Activated CD8-positive, alpha-beta memory T cell treated with anti-CD3 and anti-CD28 coated beads, Interleukin-2, amount 50 U/mL, for 4 hours (primary cell): ENCODE measurements around the gene ABHD6.
"Not testable (repeated sequence)": the region's sequence is repeated elsewhere in the genome, so short reads cannot be mapped to it uniquely, and the experiment has no call there.

Source experiments
- DNase-seq: peaks from one replicate; pipeline ENCODE4 v3.0.0-alpha.2; 2020

The ABHD6 gene

GRCh38 chr3:58210761-58211460, 26.7 kb upstream of the ABHD6 start, which contains the start of gene DNASE1L3:
Gene DNASE1L3, minus strand, starts transcription at chr3:58210972. Its CDS starts 66 bp downstream, at chr3:58210906.
- DNase-seq: no peak

- no peak for DNase-seq
Measured at GRCh38 chr3:58214484-58215316, 22.9 kb upstream of the ABHD6 start.

- DNase-seq: no peak
Measured at GRCh38 chr3:58215317-58216025, 22.1 kb upstream of the ABHD6 start.

- DNase-seq: no peak
Measured at GRCh38 chr3:58216496-58217195, 20.9 kb upstream of the ABHD6 start.

DNA sequence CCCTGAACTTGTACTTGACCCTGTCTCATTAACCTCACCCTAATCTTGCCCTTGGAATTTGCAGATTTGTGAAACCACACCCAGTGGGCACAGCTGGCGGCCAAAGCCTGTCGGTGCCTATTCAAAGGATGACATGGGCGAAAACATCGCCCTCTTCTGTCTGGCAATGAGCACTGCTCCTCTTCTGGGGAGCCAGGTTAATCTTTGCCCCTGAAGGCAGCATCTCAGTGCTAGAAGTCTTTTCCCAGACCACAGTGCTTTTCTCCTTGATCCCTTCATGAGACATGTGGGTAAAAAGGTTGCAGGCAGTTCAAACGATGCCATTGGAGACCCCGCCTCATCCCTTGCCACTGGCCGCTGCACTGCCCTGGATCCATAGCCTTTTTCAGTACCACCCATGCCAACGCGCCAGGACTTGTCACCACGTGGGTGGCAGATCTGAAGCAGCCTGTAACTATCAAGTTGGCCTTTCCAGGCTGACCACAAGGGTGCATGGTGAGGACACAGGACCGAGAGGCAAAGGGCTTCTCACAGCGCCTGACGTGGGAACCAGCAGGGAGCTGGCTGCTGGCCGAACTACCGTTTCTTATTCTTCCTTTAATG, 20.3 kb upstream of the ABHD6 start:
- DNase-seq: peak; percentile 55

DNA sequence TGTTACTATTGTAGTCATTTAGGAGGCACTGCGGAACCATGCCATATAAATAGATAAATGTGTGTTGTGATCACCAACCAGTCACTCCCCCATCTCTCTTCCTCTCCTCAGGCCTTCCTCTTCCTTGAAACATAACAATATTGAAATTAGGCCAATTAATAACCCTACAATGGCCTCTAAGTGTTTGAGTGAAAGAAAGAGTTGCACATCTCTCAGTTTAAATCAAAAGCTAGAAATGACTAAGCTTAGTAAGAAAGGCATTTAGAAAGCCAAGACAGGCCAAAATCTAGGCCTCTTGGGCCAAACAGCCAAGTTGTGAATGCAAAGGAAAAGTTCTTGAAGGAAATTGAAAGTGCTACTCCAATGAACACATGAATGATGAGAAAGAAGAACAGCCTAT, 18.7 kb upstream of the ABHD6 start:
- no peak for DNase-seq

GRCh38 chr3:58222161-58222724, 15.3 kb upstream of the ABHD6 start:
- no peak for DNase-seq

GRCh38 chr3:58223855-58224254, 13.7 kb upstream of the ABHD6 start:
- DNase-seq: no peak

DNA sequence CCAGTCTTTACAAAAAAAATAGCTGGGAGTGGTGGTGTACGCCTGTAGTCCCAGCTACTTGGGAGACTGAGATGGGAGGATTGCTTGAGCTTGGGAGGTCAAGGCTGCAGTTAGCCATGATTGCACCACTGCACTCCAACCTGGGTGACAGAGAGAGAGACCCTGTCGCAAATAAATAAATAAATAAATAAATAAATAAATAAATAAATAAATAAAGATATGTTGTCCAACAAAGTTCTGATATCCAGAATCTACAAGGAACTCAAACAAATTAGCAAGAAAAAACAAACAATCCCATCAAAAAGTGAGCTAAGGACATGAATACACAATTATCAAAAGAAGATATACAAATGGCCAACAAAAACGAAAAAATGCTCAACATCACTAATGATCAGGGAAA, 9.7 kb upstream of the ABHD6 start:
- DNase-seq: not testable (repeated sequence)

DNA sequence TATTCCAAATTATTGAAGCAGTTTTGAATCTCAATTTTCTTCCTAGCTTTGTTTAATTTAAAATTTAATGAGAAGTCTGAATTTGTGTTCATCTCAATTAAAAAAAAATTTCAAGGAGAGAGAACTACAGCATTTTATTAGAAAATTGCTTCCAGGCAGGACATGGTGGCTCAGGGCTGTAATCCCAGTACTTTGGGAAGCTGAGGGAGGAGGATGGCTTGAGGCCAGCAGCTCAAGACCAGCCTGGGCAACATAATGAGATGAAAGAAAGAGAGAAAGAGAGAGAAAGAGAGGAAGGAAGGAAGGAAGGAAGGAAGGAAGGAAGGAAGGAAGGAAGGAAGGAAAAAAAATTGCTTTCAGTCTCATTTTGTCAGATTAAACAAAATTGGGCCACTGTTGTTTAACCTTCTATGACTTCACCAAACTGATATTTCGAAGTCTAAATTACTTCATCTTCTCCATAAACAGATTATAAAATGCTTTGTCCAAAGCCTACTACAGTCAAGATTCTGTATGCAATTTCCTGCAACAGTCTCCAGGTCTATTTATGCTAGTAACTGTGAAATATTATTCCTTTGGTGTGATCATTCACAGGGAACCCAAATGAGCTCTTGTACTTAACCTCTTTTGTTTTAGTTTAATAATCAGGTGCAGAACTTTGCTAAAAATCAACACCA, 6.6 kb upstream of the ABHD6 start:
- DNase-seq: no peak

GRCh38 chr3:58231666-58232065, 5.9 kb upstream of the ABHD6 start:
- DNase-seq: no peak

DNA sequence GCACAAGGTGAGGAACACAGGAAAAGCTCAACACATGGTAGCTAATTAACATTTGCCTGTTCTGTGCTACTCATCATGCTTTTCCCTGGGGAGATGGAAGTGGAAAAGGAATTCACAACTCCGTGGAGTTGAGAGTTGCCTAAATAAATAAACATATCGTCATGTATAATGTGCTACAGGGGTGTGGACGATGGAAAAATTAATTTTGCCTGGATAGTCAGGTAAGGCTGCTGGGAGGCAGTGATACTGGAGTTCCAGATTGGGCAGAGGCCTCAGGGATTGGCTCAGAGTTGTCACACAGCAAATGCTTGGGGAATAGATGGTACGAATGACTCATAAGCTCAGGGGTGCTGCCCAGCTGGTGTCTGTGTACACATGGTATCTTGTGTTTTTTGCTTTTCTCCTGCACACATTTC, 3.1 kb upstream of the ABHD6 start:
- no peak for DNase-seq

GRCh38 chr3:58235970-58236369, 1.6 kb upstream of the ABHD6 start:
- no peak for DNase-seq

GRCh38 chr3:58236527-58237237, 910 bp upstream of the ABHD6 start:
- DNase-seq: no peak

DNA sequence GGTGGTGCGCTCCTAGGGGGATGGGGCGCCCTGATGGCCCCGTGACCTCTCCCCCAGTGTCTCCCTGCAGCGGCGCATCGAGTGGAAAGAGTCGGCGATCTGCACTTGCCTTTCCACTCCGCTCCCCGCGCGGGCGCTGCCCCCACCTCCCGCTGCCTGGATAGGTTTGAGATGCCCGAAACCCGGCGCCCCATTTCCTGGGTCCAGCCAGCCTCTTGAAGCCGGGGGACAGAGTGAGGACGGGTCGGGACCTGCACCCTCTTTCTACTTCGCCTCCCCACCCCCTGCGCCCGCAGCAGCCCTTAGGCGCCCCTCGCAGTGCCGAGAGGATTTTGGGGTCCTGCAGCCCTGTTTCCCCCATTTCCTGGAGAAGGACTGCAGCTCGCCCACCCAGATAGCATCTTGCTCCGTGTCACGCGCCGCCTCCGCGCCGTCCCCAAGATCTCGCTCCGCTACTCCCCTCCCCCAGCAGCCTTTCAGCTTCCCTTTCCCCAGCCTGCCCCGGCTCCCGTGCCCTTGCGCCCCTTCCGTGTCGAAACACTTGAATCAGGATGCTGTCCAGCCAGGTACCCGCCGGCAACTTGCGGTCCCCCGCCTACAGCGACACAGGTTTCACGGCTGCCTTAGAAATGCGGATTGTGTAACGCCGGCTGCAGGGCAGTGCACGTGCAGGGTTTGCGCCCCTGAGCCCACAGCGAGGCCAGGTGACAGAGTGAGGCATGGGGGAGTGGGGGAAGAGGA, 519 bp downstream of the ABHD6 start:
- DNase-seq: peak; percentile 55

- DNase-seq: no peak
Measured at GRCh38 chr3:58238830-58239229, 1.2 kb downstream of the ABHD6 start.

DNA sequence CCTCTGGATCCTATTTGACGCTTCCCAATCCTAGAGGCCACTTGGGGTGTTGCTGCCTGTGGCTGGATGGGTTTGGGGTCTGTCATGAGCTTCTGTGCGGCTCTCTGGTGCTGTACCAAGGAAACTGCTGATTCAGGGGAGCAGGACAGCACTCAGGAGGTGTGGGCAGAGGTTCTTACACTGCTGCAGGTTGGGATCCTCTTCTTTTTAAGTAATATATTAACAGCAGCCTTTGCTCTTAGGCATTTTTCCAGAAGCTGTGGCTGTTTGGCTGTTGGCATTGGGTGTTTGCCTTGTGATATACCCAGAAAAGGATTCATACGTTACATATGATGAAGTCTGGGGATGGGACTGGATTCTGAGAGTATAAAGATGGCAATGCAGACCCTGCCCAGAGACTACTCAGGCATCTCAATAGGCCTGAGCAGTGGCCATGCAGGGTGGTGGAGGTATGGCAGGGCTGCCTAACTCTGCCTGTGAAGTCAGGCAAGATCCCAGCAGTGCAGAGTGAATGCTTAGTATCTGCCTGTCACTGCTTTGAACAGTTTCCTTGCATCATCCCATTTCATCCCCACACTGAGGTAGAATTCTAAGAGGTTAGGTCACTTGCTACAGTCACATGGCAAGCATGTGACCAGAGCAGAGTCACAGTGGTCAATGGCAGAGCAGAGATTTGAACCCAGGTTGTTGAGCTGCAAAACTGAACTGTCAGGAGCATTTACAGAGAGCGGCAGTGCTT, 3.9 kb downstream of the ABHD6 start:
- no peak for DNase-seq

- no peak for DNase-seq
Measured at GRCh38 chr3:58242340-58242739, 4.7 kb downstream of the ABHD6 start.

DNA sequence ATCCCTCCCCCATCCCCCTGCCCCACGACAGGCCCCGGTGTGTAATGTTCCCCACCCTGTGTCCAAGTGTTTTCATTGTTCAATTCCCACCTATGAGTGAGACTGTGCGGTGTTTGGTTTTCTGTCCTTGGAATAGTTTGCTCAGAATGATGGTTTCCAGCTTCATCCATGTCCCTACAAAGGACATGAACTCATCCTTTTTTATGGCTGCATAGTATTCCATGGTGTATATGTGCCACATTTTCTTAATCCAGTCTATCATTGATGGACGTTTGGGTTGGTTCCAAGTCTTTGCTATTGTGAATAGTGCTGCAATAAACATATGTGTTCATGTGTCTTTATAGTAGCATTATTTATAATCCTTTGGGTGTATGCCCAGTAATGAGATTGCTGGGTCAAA, 5.3 kb downstream of the ABHD6 start:
- DNase-seq: not testable (repeated sequence)
